Renal pelvis (tissue), 4 donors: Measurements from ENCODE around the gene TGFBI. TPM values are rescaled to one million over a fixed set of nuclear protein-coding genes. Genes with fewer than 3 reads are reported as not detected.

ENCODE experiments used
- DNase-seq: peaks from one replicate; pipeline ENCODE4 v3.0.0-alpha.2; 2013
- polyA plus RNA-seq, 3 donors: library from polyadenylated mRNA; unstranded; fragments of 120-200 nt; gene quantifications; one replicate each; pipeline ENCODE4 v1.2.1, GENCODE V29; 2013; ENCODE audit not compliant: insufficient read length in 3 of 3

TGFBI gene
- polyA plus RNA-seq, 3 donors: 182 to 248 (median 201) TPM

- no peak for DNase-seq
These were observed 58.2 kb downstream of the TGFBI start for GRCh38 chr5:136086783-136087566.

DNA sequence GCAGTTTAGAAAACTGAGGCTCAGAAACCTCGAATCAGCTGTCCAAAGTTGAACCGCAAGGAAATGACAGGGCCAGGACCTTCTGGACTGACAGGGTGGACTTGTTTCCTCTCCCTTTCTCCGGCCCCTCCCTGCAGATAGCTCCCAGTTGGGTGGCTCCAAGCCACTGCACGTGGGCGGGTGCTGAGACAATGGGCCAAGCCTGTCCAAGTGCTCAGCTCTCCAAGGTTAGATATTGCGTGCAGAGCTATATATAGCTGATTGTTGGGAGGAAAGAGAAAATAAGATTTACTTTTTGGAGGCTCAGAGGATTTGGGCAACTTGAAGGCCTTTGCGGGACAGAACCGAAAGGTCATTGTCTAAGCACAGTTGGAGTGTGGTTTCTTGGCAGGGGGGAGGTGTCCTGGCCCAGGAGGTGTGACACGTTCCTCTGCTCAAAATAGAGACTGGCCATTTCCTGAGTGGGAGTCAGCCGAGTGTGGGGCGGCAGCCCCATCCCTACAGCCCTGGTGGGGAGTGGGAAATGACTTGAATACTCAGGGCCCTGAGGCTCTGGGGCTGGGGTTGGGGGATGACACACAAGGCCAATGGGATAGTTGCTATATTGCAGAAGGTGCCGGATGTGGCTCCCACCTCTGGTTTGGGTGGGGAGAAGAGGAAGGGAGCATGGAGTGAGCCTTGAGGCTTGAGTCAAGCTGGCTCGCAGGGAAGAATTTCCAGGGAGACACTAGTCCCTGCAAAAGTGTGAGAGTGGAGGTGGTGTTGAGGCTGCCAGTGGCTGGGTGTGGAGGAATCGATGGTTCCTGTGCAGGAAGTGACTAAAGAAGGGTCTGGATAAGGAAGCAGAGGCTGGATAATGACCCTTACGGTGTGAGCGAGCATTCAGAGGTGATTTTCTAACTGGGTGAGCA, 59.4 kb downstream of the TGFBI start:
- no peak for DNase-seq

DNA sequence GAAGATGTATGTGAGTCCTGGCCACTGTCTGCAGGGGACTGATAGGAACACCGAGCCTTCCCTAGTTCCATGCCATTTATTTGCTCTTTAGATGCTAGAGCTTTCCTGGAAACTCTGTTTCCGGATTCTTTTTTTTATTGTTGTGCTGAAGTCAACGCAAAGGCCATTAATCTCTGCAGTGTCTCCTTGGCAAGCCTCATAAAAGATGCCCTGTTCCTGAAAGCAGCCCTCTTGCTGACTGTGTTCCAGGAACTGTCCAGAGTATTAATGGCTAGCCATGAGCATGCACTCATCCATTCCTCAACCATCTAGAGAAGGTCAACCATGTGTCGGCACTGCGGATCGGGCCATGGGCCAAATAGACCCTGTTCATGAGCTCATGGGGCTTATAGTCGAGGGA, 61.0 kb downstream of the TGFBI start:
- peak; percentile 66 for DNase-seq

DNA sequence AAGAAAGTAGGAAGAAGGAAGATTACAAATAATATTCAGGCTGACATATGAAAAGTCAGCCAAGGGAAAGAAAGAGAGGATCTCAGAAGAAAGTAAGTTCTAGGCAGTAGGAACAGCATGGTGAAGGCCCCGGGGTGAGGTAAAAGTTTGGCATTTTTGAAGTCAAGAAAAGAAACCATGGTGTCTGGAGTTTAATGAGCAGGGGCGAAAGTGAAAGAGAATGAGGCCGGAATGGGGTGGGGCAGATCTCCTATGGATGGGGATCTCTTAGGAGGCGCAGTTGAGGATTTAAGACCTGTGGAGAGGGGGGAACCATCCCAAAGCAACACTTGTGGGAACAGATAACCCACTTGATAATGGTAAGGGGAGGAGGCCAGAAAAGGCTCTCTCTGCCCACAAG, 61.5 kb downstream of the TGFBI start:
- no peak for DNase-seq

DNA sequence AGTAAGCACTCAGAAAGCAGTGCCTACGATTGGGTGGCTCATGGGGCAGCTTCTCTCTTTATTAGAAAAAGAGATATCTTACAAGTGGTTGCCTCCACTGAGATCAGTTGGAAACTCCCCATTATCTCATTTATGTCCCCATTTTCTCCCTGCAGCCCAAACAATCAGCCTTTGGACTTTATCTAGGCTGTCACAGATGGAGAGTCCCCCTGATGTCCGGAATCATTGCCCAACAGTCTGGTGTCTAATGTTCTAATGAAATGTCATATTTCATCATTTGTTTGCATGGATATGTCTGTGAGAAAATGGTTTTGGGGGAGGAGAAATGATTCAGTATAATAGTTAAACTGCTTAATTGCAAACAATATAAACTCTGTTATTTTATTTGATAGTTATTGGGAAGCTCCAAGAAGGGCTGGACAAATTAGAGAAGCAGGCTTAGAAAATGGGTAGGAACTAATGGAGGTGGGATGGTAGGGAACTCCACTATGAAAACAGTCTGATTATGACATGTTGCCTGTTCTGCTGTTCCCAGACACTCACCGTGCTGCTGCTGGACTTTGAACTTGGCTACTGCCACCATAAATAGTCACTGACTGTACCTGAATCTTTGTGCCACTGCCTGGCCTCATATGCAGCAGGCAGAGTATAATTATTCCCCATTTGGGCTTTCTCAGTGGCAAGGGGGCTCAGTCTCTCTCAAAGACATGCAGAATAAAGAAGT, 65.6 kb downstream of the TGFBI start:
- DNase-seq: no peak

- no peak for DNase-seq
These were observed 66.3 kb downstream of the TGFBI start for GRCh38 chr5:136094913-136095641.

DNA sequence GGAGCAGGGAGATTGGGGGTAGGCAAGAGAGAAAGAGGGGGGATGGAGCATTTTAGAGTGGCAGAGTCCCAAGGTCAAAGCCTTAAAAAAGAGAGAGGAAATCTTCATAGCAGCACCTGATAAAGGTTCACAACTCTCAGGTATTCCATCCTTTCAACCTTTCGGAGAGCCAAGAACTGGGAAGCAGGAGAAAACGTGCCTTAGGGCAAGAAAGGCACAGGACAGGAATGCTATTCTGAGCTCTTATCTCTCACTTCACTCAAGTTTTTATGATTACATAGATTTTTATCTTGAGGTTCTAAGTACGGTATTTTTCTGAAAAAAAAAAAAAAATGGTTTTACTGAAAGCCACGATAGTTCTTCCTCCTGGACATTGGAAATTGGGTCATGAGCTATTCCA, 69.4 kb downstream of the TGFBI start:
- no peak for DNase-seq

GRCh38 chr5:136099870-136100269, 71.1 kb downstream of the TGFBI start:
- DNase-seq: no peak

DNA sequence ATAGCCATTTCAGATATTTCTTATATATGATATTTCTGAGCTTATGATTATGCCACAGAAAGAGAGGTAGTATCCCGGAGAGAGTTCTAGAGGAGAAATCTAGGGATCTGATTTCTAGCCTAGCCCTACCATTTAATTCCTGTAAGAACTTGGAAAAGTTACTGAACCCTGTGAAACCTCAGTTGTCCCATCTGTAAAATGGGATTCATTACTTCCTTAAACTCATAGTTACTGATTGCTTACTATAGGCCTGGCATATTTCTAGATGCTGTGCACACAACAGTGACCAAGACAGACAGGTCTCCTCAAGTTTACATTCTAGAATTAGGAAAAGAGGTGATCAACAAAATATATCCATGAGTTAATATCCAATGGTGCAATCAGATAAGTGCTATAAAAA, 73.1 kb downstream of the TGFBI start:
- no peak for DNase-seq

DNA sequence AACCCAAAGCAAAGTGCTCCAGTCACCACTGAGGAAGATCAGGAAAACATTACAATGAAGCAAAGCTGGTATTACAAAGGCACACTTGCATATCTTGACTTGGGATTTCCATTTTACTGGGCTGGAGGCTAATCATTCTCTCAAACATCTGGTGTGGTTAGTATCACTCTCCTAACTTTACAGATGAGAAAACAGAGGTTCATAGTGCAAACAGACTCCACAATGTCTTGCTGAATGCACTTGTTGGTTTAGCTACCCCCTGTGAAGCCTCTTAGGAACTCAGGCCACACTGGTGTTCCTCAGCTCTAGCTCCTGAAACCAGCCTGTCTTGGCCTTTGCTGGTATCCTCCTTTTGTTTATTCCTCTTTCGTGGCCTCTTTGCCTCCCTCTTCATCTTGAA, 74.3 kb downstream of the TGFBI start:
- DNase-seq: no peak

- no peak for DNase-seq
These were observed 75.6 kb downstream of the TGFBI start for GRCh38 chr5:136104306-136104965.

DNA sequence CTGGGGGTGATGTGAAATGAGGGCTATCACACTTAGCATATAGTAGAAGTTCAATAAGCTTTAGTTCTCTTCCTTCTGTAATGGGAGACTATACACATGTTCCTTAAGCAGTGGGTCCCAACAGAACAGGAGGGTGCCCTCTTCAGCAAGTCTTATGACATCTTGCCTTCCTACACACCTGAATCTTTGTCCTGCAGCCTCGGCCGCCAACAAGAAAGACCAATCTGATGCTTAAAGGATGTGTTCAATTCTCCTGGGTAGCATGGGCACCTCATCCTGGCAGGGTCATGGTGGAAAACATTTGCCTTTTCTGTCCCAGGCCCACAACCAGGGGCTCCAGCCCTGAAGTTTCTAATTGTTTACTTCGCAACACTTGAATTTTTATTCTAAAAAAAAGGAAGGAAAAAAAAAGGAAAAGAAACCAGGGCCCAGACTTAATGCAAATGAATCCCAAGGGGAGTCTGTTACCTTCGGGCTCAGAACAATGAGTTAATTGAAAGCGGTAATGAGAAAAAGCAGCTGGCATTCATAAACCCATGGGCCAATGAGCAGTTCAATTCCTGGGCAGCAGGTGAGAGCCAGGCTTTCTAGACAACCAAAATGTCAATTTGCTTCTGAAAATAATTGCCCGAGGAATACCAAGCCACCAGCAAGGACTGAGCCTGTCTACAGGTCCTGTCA, 77.7 kb downstream of the TGFBI start:
- DNase-seq: no peak

- no peak for DNase-seq
These were observed 79.4 kb downstream of the TGFBI start for GRCh38 chr5:136108180-136108611.

DNA sequence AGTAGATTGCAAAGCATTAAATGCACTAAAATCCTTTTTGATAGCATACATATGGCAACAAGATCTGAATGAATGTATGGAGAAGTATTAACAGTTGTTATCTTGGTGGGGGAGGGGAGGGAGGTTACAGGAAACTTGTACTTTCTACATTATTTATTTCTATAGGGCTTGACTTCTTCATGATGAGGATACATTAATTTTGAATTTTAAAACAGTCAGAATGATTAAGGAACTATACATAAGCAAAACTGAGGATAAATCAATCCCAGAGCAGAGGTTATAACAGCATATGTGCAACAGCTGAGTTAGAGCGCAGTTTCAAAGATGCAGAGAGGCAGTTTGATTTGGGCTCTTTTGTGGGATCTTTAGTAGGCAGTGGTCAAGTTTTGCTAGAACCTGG, 80.0 kb downstream of the TGFBI start:
- DNase-seq: peak; percentile 65

DNA sequence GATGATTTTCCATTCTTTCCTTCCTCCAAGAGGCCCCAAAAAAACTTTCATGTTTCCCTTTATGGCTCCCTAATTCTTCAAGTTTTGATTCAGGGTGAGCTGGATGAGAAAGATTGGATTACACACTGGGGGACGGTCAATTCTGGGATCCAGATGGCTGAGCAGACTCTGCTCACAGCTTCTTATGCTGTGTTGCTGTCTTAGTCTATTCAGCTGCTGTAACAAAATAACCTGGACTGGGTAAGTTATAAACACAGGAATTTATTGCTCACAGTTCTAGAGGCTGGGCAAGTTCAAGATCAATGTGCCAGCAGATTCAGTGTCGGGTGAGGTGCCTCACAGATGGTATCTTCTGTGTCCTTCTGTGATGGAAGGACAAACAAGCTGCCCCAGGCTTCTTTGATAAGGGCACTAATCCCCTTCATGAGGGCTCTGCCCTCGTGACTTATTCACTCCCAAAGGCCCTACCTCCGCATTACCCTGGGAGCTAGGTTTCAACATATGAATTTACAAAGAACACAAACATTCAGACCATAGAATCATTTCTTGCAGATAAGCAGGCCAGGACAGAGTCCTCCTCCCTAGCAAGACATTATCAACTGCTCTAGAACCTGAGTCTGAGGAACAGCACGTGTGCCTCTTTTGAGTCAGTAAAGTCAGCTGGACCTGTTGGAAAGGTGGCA, 80.8 kb downstream of the TGFBI start:
- no peak for DNase-seq
